ENCODE results near the gene MARF1.

GRCh38 chr16:15608398-15609285 is 34.3 kb downstream of the MARF1 start:
- no peak for TF ChIP-seq CTCF (optimal IDR thresholded peaks at IDR 0.05 in 1 of 3, IDR thresholded peaks at IDR 0.05 in 1 of 3, conservative IDR thresholded peaks at IDR 0.05 in 1 of 3; ENCODE audit: extremely low read depth in 1 of 3, insufficient read depth in 2 of 3, low read length in 3 of 3)
- TF ChIP-seq EZH2 (IDR thresholded peaks at IDR 0.05; ENCODE audit: low read length) = no peak
